Liver (tissue), 3 donors: Measurements from ENCODE around the gene ZNF777.

Source experiments
- CTCF ChIP-seq: fragments of 150-350 bp; IDR thresholded peaks from 2 replicates; pipeline ENCODE4 v1.5.1; 2017; ENCODE audit warnings: improper control_type of control experiment, low read depth, low read length; ENCODE audit not compliant: missing input control
- EGR1 ChIP-seq, 2 donors: IDR thresholded peaks; 2 replicates each; pipeline ENCODE4 v1.6.1; 2016 to 2018; ENCODE audit warnings: antibody characterized with exemption in 2 of 2, low read depth in 2 of 2
- MAX ChIP-seq: IDR thresholded peaks from 2 replicates; pipeline ENCODE4 v1.6.1; 2016; ENCODE audit warnings: antibody characterized with exemption
- TAF1 ChIP-seq: conservative IDR thresholded peaks from 2 replicates; pipeline ENCODE4 v1.6.1; 2016; ENCODE audit warnings: antibody characterized with exemption, mild to moderate bottlenecking
- YY1 ChIP-seq: IDR thresholded peaks from 2 replicates; pipeline ENCODE4 v1.6.1; 2016; ENCODE audit warnings: antibody characterized with exemption, mild to moderate bottlenecking
- ZBTB33 ChIP-seq: IDR thresholded peaks from 2 replicates; pipeline ENCODE4 v1.6.1; 2016; ENCODE audit warnings: antibody characterized with exemption
- donor health status: healthy.
- donor health status: healthy.

GRCh38 chr7:149454750-149455149 lies 6.1 kb downstream of the ZNF777 start:
- TF ChIP-seq CTCF (no peak), MAX (no peak), ZBTB33 (no peak), YY1 (no peak), TAF1 (no peak), EGR1 (IDR thresholded peaks at IDR 0.05; ENCODE audit: low read depth in 2 of 2) (no peak)
